Psoas muscle (tissue), 8 donors: ENCODE data around the gene SLC5A10. TPM values are rescaled to one million over a fixed set of nuclear protein-coding genes. Genes with fewer than 3 reads are reported as not detected.

ENCODE experiments used
- ATAC-seq, 4 donors: fragments of 200-7000 bp; cut with Tn5 transposase; one replicate each; pipeline ENCODE4 v1.9.1; 2020; ENCODE audit warnings: moderate library complexity in 3 of 4, mild to moderate bottlenecking in 2 of 4
- DNase-seq, 2 donors: peaks; one replicate each; pipeline ENCODE4 v3.0.0-alpha.2; 2020
- H3K27ac ChIP-seq: fragments of 200-600 bp; one replicate; pipeline ENCODE4 v1.8.0; 2022
- H3K27me3 ChIP-seq, 3 donors: fragments of 200-600 bp in 1 of 3; one replicate each; pipeline versions ENCODE4 v1.6.1 to v1.8.0; 2013 to 2022; ENCODE audit warnings: low read length in 2 of 3, mild to moderate bottlenecking in 2 of 3, moderate library complexity in 1 of 3; ENCODE audit not compliant: insufficient read depth in 3 of 3
- H3K36me3 ChIP-seq, 2 donors: fragments of 200-600 bp in 1 of 2; one replicate each; pipeline versions ENCODE4 v1.6.1 to v1.8.0; 2013 to 2022; ENCODE audit warnings: low read depth in 1 of 2, mild to moderate bottlenecking in 1 of 2, moderate library complexity in 1 of 2; ENCODE audit not compliant: insufficient read depth in 1 of 2
- H3K4me1 ChIP-seq: fragments of 200-600 bp; one replicate; pipeline ENCODE4 v1.8.0; 2022
- H3K4me3 ChIP-seq: fragments of 200-600 bp; one replicate; pipeline ENCODE4 v1.8.0; 2022; ENCODE audit warnings: mild to moderate bottlenecking
- H3K9me3 ChIP-seq: fragments of 200-600 bp; one replicate; pipeline ENCODE4 v1.8.0; 2022
- CTCF ChIP-seq: fragments of 200-600 bp; IDR thresholded peaks from one replicate; pipeline ENCODE4 v1.8.0; 2022; ENCODE audit warnings: antibody characterized with exemption
- WGBS, 3 donors: extraction: QIAGEN DNeasy Blood & Tissue Kit; methylation state at CpG; one replicate each; pipeline versions ENCODE4 v1.1.6 to v1.1.7; 2013; 5-methylcytosine and 5-hydroxymethylcytosine counted together
- intact Hi-C, 2 donors: fragments of 100-400 bp; cut with DNase I; formaldehyde crosslinking; loops; one replicate each; pipeline versions ENCODE4 v1.11.0 to v1.14.2; 2022
- long read RNA-seq, 2 donors: library from polyadenylated mRNA; unstranded; transcript quantifications; one replicate each; pipeline ENCODE4 v2.0.0, GENCODE V29; 2021
- polyA plus RNA-seq, 3 donors: library from polyadenylated mRNA; stranded (reverse); fragments of 200-250 nt; gene quantifications; one replicate each; pipeline ENCODE4 v1.2.3, GENCODE V29; 2013
- total RNA-seq, 4 donors: library from RNA; stranded (reverse); fragmentation: NEBNext Ultra II Directional in 2 of 4; extraction: Animal tissue kit (Norgen Biotek cat#: 25700) in 2 of 4; gene quantifications; one replicate each; pipeline versions ENCODE4 v1.2.1 to v1.2.4, GENCODE V29; 2021 to 2023
- donor health status: healthy with polysubstance abuse.
- donor health status: DM: no; HTN: no; CAD: no; lungs with moderate emphysema.
- donor health status: Bipolar disorder and iron deficiency.
- donor health status: healthy.
- donor health status: DM: yes; HTN: yes; CAD: no.
- donor health status: DM: no; HTN: no; CAD: no.
- donor health status: DM: no; HTN: no; CAD: no.
- donor health status: DM: yes; HTN: yes; CAD: no.

The SLC5A10 gene
- total RNA-seq (not detected), polyA plus RNA-seq (under 1 TPM in 1 of 3 donors, not detected in 2; 0.03 TPM)
- long read RNA-seq, donor 1, partial matches to known transcripts: 0 of 3 reads
- long read RNA-seq, donor 1, other reads (novel, unspliced or antisense): 3 of 3 reads
- long read RNA-seq, donor 2, partial matches to known transcripts: 0 of 1 reads
- long read RNA-seq, donor 2, other reads (novel, unspliced or antisense): 1 of 1 reads

- intact Hi-C loops: no loop called here
- H3K27me3 ChIP-seq: peaks cover 0 to 26% (median 7%) of the 10 kb centered on the region in 3 donors
- H3K27ac ChIP-seq: no peak within 1 kb of the TSS
- 81 to 90% (median 89%) methylated on average over 16 to 17 of the region's 17 CpGs for WGBS, 3 donors
- no peaks in the 10 kb centered on the region for H3K36me3 ChIP-seq
- H3K9me3 ChIP-seq: no peaks in the 10 kb centered on the region
- H3K4me3 ChIP-seq: no peak within 1 kb of the TSS
- TF ChIP-seq CTCF: no peak
- DNase-seq: no peak
- ATAC-seq: no peak
- H3K4me1 ChIP-seq: no peaks in the 10 kb centered on the region
Observed at GRCh38 chr17:18951941-18952842, at the start of gene SLC5A10. SLC5A10 (plus strand) TSS chr17:18952165; CDS start chr17:18952206, 41 bp downstream.

GRCh38 chr17:18904482-18904881 lies 47.5 kb upstream of the SLC5A10 start:
- ATAC-seq (no peak), DNase-seq (no peak)
- no peak for TF ChIP-seq CTCF
- H3K27ac ChIP-seq: no peak overlapping the region
- 91 to 96% (median 95%) methylated on average over 5 of the region's 5 CpGs for WGBS, 3 donors
- no peaks in the 10 kb centered on the region for H3K4me1 ChIP-seq
- intact Hi-C loops: no loop called here
- H3K36me3 ChIP-seq: peaks cover 0 to 53% of the 10 kb centered on the region in 2 donors
- H3K27me3 ChIP-seq: no peaks in the 10 kb centered on the region
- H3K9me3 ChIP-seq: no peaks in the 10 kb centered on the region
- H3K4me3 ChIP-seq: no peak overlapping the region

GRCh38 chr17:18905226-18905625 lies 46.7 kb upstream of the SLC5A10 start:
- TF ChIP-seq CTCF: no peak
- WGBS, 3 donors: 80 to 87% (median 82%) methylated on average over 5 of the region's 5 CpGs
- DNase-seq: no peak
- Histone ChIP-seq H3K27me3 (no peaks in the 10 kb centered on the region), H3K36me3 (peaks cover 0 to 61% of the 10 kb centered on the region in 2 donors), H3K4me3 (no peak overlapping the region), H3K27ac (no peak overlapping the region), H3K9me3 (no peaks in the 10 kb centered on the region), H3K4me1 (no peaks in the 10 kb centered on the region)
- no peak for ATAC-seq
- intact Hi-C loops: no loop called here

- intact Hi-C loops: no loop called here
- DNase-seq: no peak
- Histone ChIP-seq H3K4me1 (no peaks in the 10 kb centered on the region), H3K36me3 (peaks cover 3 to 59% of the 10 kb centered on the region in 2 donors), H3K27me3 (no peaks in the 10 kb centered on the region), H3K4me3 (no peak overlapping the region), H3K27ac (no peak overlapping the region), H3K9me3 (no peaks in the 10 kb centered on the region)
- no peak for ATAC-seq
- WGBS, 3 donors: 95 to 97% (median 97%) methylated on average over 5 of the region's 5 CpGs
- TF ChIP-seq CTCF: no peak
Observed at GRCh38 chr17:18910326-18910725, 41.6 kb upstream of the SLC5A10 start.
